Thoracic aorta (tissue), 2 donors: ENCODE measurements around the gene ZNF629. TPM values are rescaled to one million over a fixed set of nuclear protein-coding genes. Genes with fewer than 3 reads are reported as not detected.

Experiments
- ATAC-seq: fragments of 150-250 bp; one replicate; pipeline ENCODE4 v1.8.0; 2017; ENCODE audit warnings: low read depth; ENCODE audit not compliant: insufficient number of reproducible peaks, low FRiP score
- DNase-seq: peaks from one replicate; pipeline ENCODE4 v3.0.0-alpha.2; 2020; ENCODE audit warnings: low spot score
- H3K27ac ChIP-seq, 2 donors: fragments of 200-600 bp; sonication (generic); 1 replicate in 1 of 2; 2 replicates in 1 of 2; pipeline ENCODE4 v1.5.1; 2016; ENCODE audit warnings: mild to moderate bottlenecking in 2 of 2, moderate library complexity in 2 of 2
- H3K27me3 ChIP-seq: fragments of 200-600 bp; sonication (generic); replicated peaks from 2 replicates; pipeline ENCODE4 v1.6.0; 2016; ENCODE audit warnings: mild to moderate bottlenecking; ENCODE audit not compliant: insufficient read depth
- H3K36me3 ChIP-seq: fragments of 200-600 bp; sonication (generic); one replicate; pipeline ENCODE4 v1.5.1; 2016
- H3K4me1 ChIP-seq, 2 donors: fragments of 200-600 bp; sonication (generic); 1 replicate in 1 of 2; 2 replicates in 1 of 2; pipeline versions ENCODE4 v1.5.1 to v1.6.0; 2016; ENCODE audit warnings: low read depth in 2 of 2, mild to moderate bottlenecking in 1 of 2; ENCODE audit not compliant: control insufficient read depth in 1 of 2
- H3K4me3 ChIP-seq: fragments of 200-600 bp; sonication (generic); 2 replicates; pipeline ENCODE4 v1.5.1; 2016; ENCODE audit warnings: mild to moderate bottlenecking
- H3K9me3 ChIP-seq: fragments of 200-600 bp; sonication (generic); 2 replicates; pipeline ENCODE4 v1.5.1; 2016
- total RNA-seq, 2 donors: library from RNA; depleted of rRNA; stranded (reverse); fragments of >200 nt; gene quantifications; one replicate each; pipeline versions ENCODE4 v1.1.0 to v1.2.3, GENCODE V29; 2016
- TF ChIP-seq, protein P1 (sequence below): fragments of 200-600 bp; sonication (generic); IDR thresholded peaks from one replicate; pipeline ENCODE4 v1.5.1; 2019; ENCODE audit warnings: antibody characterized with exemption

ZNF629 gene
- total RNA-seq, 2 donors from 2014 or later = 10.7 to 18.8 TPM

- DNase-seq (no peak), ATAC-seq (no peak)
- Histone ChIP-seq H3K9me3 (no peaks in the 10 kb centered on the region), H3K27ac (no peak overlapping the region), H3K4me3 (no peak overlapping the region), H3K36me3 (peaks cover 23% of the 10 kb centered on the region), H3K4me1 (peaks cover 0 to 4% of the 10 kb centered on the region in 2 donors), H3K27me3 (no peaks in the 10 kb centered on the region)
- TF ChIP-seq, protein P1, sequence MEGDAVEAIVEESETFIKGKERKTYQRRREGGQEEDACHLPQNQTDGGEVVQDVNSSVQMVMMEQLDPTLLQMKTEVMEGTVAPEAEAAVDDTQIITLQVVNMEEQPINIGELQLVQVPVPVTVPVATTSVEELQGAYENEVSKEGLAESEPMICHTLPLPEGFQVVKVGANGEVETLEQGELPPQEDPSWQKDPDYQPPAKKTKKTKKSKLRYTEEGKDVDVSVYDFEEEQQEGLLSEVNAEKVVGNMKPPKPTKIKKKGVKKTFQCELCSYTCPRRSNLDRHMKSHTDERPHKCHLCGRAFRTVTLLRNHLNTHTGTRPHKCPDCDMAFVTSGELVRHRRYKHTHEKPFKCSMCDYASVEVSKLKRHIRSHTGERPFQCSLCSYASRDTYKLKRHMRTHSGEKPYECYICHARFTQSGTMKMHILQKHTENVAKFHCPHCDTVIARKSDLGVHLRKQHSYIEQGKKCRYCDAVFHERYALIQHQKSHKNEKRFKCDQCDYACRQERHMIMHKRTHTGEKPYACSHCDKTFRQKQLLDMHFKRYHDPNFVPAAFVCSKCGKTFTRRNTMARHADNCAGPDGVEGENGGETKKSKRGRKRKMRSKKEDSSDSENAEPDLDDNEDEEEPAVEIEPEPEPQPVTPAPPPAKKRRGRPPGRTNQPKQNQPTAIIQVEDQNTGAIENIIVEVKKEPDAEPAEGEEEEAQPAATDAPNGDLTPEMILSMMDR = no peak
Measured at GRCh38 chr16:30753596-30753995, 33.4 kb downstream of the ZNF629 start.

GRCh38 chr16:30750876-30751465 is 36.0 kb downstream of the ZNF629 start:
- Histone ChIP-seq H3K27ac (no peak overlapping the region), H3K9me3 (no peaks in the 10 kb centered on the region), H3K4me1 (peaks cover 3 to 15% of the 10 kb centered on the region in 2 donors), H3K4me3 (no peak overlapping the region), H3K36me3 (peaks cover 19% of the 10 kb centered on the region), H3K27me3 (no peaks in the 10 kb centered on the region)
- DNase-seq (no peak), ATAC-seq (no peak)
- TF ChIP-seq, protein P1 = no peak

GRCh38 chr16:30750201-30750600 is 36.8 kb downstream of the ZNF629 start:
- Histone ChIP-seq H3K27ac (no peak overlapping the region), H3K9me3 (no peaks in the 10 kb centered on the region), H3K36me3 (peaks cover 19% of the 10 kb centered on the region), H3K4me3 (no peak overlapping the region), H3K4me1 (peaks cover 3 to 15% of the 10 kb centered on the region in 2 donors), H3K27me3 (no peaks in the 10 kb centered on the region)
- TF ChIP-seq, protein P1 = no peak
- no peak for DNase-seq
- ATAC-seq = no peak

DNA sequence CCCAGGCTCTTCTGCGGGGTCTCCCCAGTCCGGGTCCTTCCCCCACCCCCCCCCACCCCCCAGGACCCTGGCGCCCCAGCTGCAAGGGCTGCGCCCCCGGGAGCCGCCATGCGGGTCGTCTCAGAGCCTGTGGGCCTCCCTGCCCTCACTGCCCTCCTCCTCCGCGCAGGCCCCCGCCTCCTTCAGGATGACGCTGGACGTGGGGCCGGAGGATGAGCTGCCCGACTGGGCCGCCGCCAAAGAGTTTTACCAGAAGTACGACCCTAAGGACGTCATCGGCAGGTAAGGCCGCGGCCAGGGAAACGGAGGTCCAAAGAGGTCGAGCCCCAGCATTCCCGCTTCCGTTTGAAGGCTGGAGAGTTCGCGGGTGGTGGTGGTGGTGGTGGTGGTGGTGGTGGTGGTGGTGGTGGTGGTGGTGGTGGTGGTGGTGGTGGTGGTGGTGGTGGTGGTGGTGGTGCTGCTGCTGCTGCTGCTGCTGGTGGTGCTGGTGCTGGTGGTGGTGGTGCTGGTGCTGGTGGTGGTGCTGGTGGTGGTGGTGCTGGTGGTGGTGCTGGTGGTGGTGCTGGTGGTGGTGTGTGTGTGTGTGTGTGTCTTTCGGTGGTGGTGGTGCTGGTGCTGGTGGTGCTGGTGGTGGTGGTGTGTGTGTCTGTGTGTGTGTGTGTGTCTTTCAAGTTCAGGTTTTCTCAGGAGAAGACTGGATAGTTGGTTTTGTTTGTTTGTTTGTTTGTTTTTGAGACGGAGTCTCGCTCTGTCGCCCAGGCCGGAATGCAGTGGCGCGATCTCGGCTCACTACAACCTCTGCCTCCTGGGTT is 38.2 kb downstream of the ZNF629 start:
- Histone ChIP-seq H3K27ac (peak overlapping the region; percentile 53 to 77), H3K27me3 (no peaks in the 10 kb centered on the region), H3K4me3 (peak overlapping the region; percentile 85), H3K4me1 (peaks cover 3 to 15% of the 10 kb centered on the region in 2 donors), H3K36me3 (peaks cover 19% of the 10 kb centered on the region), H3K9me3 (no peaks in the 10 kb centered on the region)
- no peak for ATAC-seq
- TF ChIP-seq, protein P1 = no peak
- DNase-seq = no peak

DNA sequence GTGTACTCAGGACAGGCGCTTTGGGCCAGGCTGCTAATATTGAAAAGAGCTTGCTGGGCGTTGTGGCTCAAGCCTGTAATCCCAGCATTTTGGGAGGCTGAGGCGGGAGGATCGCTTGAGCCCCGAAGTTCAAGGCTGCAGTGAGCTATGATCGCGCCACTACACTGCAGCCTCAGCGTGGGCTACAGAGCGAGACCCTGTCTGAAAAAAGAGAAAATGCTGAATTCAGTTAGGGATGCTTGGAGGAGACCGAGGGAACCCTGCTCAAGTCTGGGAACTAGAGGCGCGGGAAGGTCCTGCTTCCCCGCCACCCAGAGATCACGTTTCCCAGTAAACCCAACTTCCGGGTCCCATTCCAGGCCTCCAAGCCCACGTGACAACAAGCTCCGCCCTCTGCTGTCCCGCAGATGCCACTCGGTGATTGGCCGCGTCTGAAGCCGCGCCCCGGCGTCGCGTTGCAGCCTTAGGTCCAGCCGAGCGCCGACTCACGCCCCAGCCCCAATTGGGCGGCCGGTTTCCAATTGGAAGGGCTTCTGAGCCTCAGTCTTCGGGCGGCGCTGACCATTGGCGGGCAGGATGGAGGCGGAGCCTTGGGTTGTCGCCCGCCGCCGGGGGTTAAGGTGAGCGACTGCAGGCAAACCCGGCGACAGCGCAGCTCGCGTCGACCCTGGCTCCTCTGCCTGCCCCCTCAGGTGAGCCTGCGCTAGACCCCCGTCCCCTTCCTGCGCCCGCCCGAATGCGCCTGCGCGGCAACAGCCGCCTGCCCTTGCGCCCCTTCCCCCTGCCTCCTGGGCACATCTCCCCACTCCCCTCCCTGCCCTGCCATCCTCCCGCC is 39.0 kb downstream of the ZNF629 start, which contains the start of gene PHKG2:
Gene PHKG2 (plus strand): TSS at position 627 of the 835 bp plus-strand sequence. CDS start 396 bp downstream, outside the sequence.
- TF ChIP-seq, protein P1 = no peak
- Histone ChIP-seq H3K4me1 (peaks cover 3 to 15% of the 10 kb centered on the region in 2 donors), H3K9me3 (no peaks in the 10 kb centered on the region), H3K4me3 (peak within 1 kb of the TSS; percentile 85), H3K27ac (peak within 1 kb of the TSS; percentile 77 to 88), H3K27me3 (no peaks in the 10 kb centered on the region), H3K36me3 (peaks cover 16% of the 10 kb centered on the region)
- ATAC-seq (peak; percentile 96), DNase-seq (peak; percentile 96)
